ENCODE results near the gene PAWR. TPM values are rescaled to one million over a fixed set of nuclear protein-coding genes. Genes with fewer than 3 reads are reported as not detected.

The PAWR gene
- 49.0 and 68.1 TPM in 2 replicates for total RNA-seq

GRCh38 chr12:79690638-79691510 is at the start of gene PAWR:
PAWR (minus strand) TSS chr12:79690964; CDS start chr12:79690244, 720 bp downstream.

Other genes with a start within 250 kb of the PAWR start
- 133 and 187 TPM in 2 replicates for gene PPP1R12A, start 244.1 kb upstream of the PAWR start, total RNA-seq

All from smooth muscle cell of the umbilical artery (primary cell).